Karpas-422 (cell line): ENCODE data around the gene CARMIL3. TPM values are rescaled to one million over a fixed set of nuclear protein-coding genes. Genes with fewer than 3 reads are reported as not detected.

Source experiments
- DNase-seq: peaks from one replicate; pipeline ENCODE4 v3.0.0-alpha.2; 2015
- H2AFZ ChIP-seq: fragments of 200-600 bp; sonication (generic); 2 replicates; pipeline ENCODE4 v1.6.1; 2014; ENCODE audit warnings: antibody characterized with exemption, low read length, mixed read lengths
- H3K27ac ChIP-seq: fragments of 200-600 bp; sonication (generic); 2 replicates; pipeline ENCODE4 v1.5.1; 2014; ENCODE audit warnings: mild to moderate bottlenecking, low read length, moderate library complexity
- H3K27me3 ChIP-seq: fragments of 200-600 bp; sonication (generic); 2 replicates; pipeline ENCODE4 v1.6.1; 2014; ENCODE audit warnings: low read length, mixed read lengths
- H3K36me3 ChIP-seq: fragments of 200-600 bp; sonication (generic); 2 replicates; pipeline ENCODE4 v1.6.1; 2014; ENCODE audit warnings: low read length, mixed read lengths; ENCODE audit not compliant: insufficient read depth
- H3K4me1 ChIP-seq: fragments of 200-600 bp; sonication (generic); 2 replicates; pipeline ENCODE4 v1.6.1; 2014; ENCODE audit warnings: mild to moderate bottlenecking, low read length, mixed read lengths
- H3K4me2 ChIP-seq: fragments of 200-600 bp; sonication (generic); 2 replicates; pipeline ENCODE4 v1.6.1; 2014; ENCODE audit warnings: low read length, low read depth, mild to moderate bottlenecking; ENCODE audit not compliant: poor library complexity, severe bottlenecking
- H3K4me3 ChIP-seq: fragments of 200-600 bp; sonication (generic); 2 replicates; pipeline ENCODE4 v1.5.1; 2014; ENCODE audit warnings: mild to moderate bottlenecking, antibody characterized with exemption, low read length, mixed read lengths
- H3K79me2 ChIP-seq: fragments of 200-600 bp; sonication (generic); 2 replicates; pipeline ENCODE4 v1.6.1; 2014; ENCODE audit warnings: mild to moderate bottlenecking, low read length, mixed read lengths
- H3K9ac ChIP-seq: fragments of 200-600 bp; sonication (generic); 2 replicates; pipeline ENCODE4 v1.6.0; 2014; ENCODE audit warnings: low read length
- H3K9me2 ChIP-seq: fragments of 200-600 bp; sonication (generic), shearing (Covaris generic); replicated peaks from 2 replicates; pipeline ENCODE4 v1.6.0; 2014; ENCODE audit warnings: mild to moderate bottlenecking, low read length, moderate library complexity; ENCODE audit not compliant: insufficient read depth
- H3K9me3 ChIP-seq: fragments of 300-700, 200-600 bp; sonication (generic); 2 replicates; pipeline ENCODE4 v1.6.1; 2014; ENCODE audit warnings: low read length, mixed read lengths
- H4K20me1 ChIP-seq: fragments of 200-600 bp; sonication (generic); 2 replicates; pipeline ENCODE4 v1.6.1; 2014; ENCODE audit warnings: mild to moderate bottlenecking, antibody characterized with exemption, low read length, low read depth; ENCODE audit not compliant: insufficient read depth
- total RNA-seq: library from RNA; depleted of rRNA; stranded (reverse); fragments of >200 nt; shearing (Covaris generic); gene quantifications from 2 replicates; pipeline ENCODE4 v1.2.3, GENCODE V29; 2014; ENCODE audit warnings: low replicate concordance

The CARMIL3 gene
- total RNA-seq, 1 experiment from 2014 or later, result 58.4 TPM

DNA sequence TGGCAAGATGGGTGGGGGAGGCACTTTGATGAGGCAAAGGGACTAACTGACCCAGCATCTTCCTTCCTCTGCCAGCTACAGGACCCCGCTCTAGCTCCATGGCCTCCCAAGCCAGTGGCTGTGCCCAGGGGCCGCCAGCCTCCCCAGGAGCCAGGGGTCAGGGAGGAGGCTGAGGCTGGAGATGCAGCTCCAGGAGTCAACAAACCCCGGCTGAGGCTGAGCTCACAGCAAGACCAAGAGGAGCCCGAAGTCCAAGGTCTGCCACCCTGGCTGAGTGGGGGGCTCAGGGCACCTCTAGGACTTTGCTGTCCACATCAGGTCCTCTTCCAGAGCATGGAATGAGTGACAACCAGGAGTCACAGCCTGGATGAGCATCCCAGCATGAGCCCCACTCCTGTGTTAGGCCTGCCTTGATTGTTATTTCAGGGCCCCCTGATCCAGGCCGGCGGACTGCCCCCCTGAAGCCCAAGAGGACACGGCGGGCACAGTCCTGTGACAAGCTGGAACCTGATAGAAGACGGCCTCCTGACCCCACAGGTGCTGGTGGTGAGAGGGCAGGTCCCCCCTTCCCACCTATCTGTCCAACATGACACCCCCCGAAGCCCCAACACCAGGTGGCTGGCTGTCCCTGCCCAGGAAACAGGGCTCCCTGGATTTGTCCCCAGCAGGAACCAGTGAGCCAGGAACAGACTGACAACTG lies 17.1 kb downstream of the CARMIL3 start:
- H3K4me3 ChIP-seq, result no peak overlapping the region
- H3K4me2 ChIP-seq, result no peak overlapping the region
- 0 out of 2 replicates have a peak, but pooled peaks cover 3% of the 10 kb centered on the region for H3K36me3 ChIP-seq
- no peak overlapping the region for H3K27ac ChIP-seq
- no peaks in the 10 kb centered on the region for H3K9me2 ChIP-seq
- DNase-seq, result no peak
- no peak overlapping the region for H3K9ac ChIP-seq
- no peaks in the 10 kb centered on the region for H3K27me3 ChIP-seq
- no peaks in the 10 kb centered on the region for H3K4me1 ChIP-seq
- no peak overlapping the region for H2AFZ ChIP-seq
- H4K20me1 ChIP-seq, result no peaks in the 10 kb centered on the region; the same call in 1 of the 2 replicates
- H3K9me3 ChIP-seq, result no peaks in the 10 kb centered on the region
- no peaks in the 10 kb centered on the region for H3K79me2 ChIP-seq

DNA sequence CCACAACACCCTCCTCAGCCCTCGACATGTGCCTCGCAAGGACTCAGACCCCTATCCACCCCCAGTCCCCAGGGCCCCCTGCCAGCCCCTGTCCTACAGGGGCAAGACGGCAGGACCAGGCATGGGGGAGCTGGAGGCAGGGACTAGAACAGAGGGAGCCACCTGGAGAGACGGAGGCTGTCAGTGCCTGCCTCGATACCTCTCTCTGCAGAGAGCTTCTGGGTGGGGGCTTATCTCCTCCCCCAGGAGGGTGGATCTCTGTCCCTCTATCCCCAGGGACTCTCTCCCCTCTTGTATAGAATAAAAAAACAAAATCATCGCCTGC lies 17.6 kb downstream of the CARMIL3 start:
- Histone ChIP-seq H3K79me2 (no peaks in the 10 kb centered on the region), H3K4me2 (no peak overlapping the region)

DNA sequence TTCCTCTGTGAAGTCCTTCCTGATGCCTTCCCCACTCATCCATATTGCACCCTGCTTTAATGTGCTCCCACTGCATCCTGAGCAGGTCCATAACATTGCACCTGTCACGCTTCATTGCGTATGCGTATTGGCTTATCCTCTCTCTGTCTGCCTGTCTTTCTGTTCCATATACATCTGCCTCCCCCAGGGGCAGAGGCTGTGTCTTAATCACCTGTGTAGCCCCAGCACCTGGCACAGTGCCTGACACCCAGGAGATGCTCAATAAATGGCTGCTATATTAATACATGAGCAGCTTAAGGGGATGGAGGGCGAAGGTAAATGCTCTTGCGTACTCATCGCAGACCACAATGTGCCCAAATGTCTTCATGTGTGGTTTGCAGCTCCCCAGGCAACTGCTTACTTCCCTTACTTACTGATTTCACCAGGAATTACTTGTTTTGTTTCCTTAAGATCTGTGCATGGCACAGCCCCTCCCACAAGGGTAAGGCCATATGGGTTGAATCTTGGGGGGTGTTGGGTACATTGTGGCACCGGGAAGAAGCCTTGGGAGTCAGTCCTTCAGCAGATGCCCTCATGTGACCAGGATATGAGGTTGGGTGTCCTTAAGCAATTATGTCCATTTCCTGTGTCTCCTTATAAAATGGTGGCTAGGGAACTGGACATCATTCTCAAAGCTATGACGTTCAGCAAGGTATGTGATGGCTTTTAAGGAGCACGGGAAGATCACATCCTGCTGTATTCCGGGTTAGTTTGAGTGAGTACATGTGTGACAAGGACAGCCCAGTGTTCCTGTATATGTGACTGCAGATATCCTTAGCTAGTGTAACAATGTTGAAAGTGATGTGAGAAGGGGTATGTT lies 18.7 kb downstream of the CARMIL3 start:
- H3K9ac ChIP-seq, result no peak overlapping the region
- no peaks in the 10 kb centered on the region for H4K20me1 ChIP-seq
- no peak overlapping the region for H3K27ac ChIP-seq
- no peaks in the 10 kb centered on the region for H3K9me3 ChIP-seq
- H3K9me2 ChIP-seq, result no peaks in the 10 kb centered on the region
- no peaks in the 10 kb centered on the region for H3K27me3 ChIP-seq
- H2AFZ ChIP-seq, result no peak overlapping the region
- H3K4me2 ChIP-seq, result no peak overlapping the region
- 0 out of 2 replicates have a peak, but pooled peaks cover 3% of the 10 kb centered on the region for H3K36me3 ChIP-seq
- no peak overlapping the region for H3K4me3 ChIP-seq
- peak; percentile 68 for DNase-seq
- H3K4me1 ChIP-seq, result peaks cover 7% of the 10 kb centered on the region
- no peaks in the 10 kb centered on the region for H3K79me2 ChIP-seq

More for the DNA sequence above, 17.6 kb downstream of the CARMIL3 start:
- H3K4me3 ChIP-seq, result no peak overlapping the region
- H2AFZ ChIP-seq, result no peak overlapping the region
- H3K9ac ChIP-seq, result no peak overlapping the region
- no peaks in the 10 kb centered on the region for H3K9me2 ChIP-seq
- H3K36me3 ChIP-seq, result 0 out of 2 replicates have a peak, but pooled peaks cover 3% of the 10 kb centered on the region
- no peak for DNase-seq
- no peaks in the 10 kb centered on the region; the same call in 1 of the 2 replicates for H4K20me1 ChIP-seq
- no peaks in the 10 kb centered on the region for H3K9me3 ChIP-seq
- H3K4me1 ChIP-seq, result no peaks in the 10 kb centered on the region
- no peaks in the 10 kb centered on the region for H3K27me3 ChIP-seq
- H3K27ac ChIP-seq, result no peak overlapping the region

DNA sequence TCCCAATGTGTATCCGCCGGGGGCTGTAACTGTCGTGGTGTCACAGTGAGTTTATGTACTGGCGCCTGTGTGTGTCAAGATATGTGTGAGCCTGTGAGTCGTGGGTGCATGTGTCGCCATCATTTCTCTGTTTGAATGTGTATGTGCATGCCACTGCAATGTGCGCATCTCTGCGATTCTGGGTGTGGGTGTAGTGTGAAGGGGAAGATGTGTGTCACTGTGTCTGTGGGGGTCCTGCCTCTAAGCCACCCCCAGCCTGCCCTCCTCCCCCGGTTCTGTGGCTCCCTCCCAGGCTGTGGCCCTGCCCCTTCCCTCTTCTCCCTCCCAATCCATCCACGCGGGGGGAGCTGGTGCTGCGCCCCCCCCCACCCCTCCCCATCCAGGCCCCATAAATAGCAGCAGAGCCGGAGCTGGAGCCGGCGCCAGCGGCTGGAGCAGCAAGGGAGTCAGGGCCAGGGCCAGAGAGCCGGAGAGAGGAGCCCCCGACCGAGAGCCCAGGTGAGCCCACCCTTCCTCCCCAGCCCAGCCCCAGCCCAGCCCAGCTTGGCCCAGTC lies 19.4 kb downstream of the CARMIL3 start, which contains the start of gene CPNE6:
CPNE6 (plus strand) TSS at position 419 of the 554 bp plus-strand sequence. CDS start 1,375 bp downstream, outside the sequence.
- no peak for DNase-seq
- Histone ChIP-seq H3K27ac (no peak within 1 kb of the TSS), H3K9ac (no peak within 1 kb of the TSS), H3K36me3 (0 out of 2 replicates have a peak, but pooled peaks cover 3% of the 10 kb centered on the region), H3K27me3 (no peaks in the 10 kb centered on the region), H3K4me1 (peaks cover 9% of the 10 kb centered on the region), H3K4me2 (no peak within 1 kb of the TSS), H3K79me2 (no peaks in the 10 kb centered on the region), H3K4me3 (no peak within 1 kb of the TSS), H3K9me2 (no peaks in the 10 kb centered on the region), H2AFZ (no peak within 1 kb of the TSS), H3K9me3 (no peaks in the 10 kb centered on the region), H4K20me1 (no peaks in the 10 kb centered on the region)

DNA sequence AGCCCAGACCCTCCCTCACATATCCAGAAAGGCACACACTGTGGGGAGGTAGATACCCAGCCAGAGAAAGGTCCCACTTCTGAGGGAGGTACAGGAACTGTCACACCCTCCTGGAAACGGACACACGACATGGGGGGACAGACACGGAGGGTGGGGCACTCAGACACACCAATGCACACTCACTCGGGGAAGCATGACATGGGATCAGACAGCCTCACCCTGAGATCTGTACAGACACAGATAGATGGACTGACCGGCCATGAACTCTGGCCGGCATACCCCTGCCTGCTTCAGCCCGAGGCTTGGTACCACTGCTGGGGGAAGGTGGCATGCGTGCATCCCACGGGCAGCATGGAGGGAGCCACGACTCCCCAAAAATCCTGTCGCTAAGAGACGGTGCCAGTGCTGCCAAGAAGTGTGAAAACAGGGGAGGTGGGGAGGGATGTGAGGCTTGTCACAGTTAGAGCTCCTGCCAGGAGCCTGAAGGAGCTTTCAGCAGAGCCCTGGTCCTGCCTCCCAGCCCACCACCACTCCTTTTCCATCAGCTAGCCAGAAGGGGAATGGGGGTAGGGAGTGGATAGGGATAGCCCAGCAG lies 20.1 kb downstream of the CARMIL3 start:
- no peak overlapping the region for H2AFZ ChIP-seq
- H3K4me3 ChIP-seq, result no peak overlapping the region
- H3K27me3 ChIP-seq, result no peaks in the 10 kb centered on the region

DNA sequence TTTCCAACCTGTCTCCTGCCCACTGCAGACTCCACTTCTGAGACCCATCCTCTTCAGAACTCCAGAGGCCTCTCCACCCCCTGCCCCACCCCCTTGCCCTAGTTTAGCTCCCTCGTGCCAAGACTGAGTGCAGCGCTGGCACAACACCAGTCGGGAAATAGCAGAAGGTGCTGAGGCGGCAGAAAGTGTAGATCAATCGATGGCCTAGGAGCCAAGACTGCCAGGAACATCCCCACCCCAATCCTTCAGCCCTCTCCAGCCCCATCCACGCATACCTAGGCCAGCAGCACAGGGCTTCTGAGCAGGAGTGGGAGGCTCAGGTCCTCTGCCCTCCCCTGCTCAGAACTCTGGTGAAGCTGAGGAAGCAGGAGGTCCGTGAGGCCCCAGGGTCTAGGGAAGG lies 20.6 kb downstream of the CARMIL3 start:
- no peak overlapping the region for H3K4me3 ChIP-seq
- no peaks in the 10 kb centered on the region for H4K20me1 ChIP-seq
- no peaks in the 10 kb centered on the region for H3K9me2 ChIP-seq
- no peak overlapping the region for H3K9ac ChIP-seq
- H3K27me3 ChIP-seq, result no peaks in the 10 kb centered on the region
- H3K27ac ChIP-seq, result no peak overlapping the region
- peaks cover 10% of the 10 kb centered on the region for H3K4me1 ChIP-seq
- no peak overlapping the region for H2AFZ ChIP-seq
- no peak for DNase-seq
- H3K79me2 ChIP-seq, result no peaks in the 10 kb centered on the region
- H3K9me3 ChIP-seq, result no peaks in the 10 kb centered on the region
- H3K36me3 ChIP-seq, result no peaks in the 10 kb centered on the region
- H3K4me2 ChIP-seq, result no peak overlapping the region

More for the DNA sequence above, 20.1 kb downstream of the CARMIL3 start:
- no peaks in the 10 kb centered on the region for H3K9me3 ChIP-seq
- H3K27ac ChIP-seq, result no peak overlapping the region
- no peak overlapping the region for H3K4me2 ChIP-seq
- H3K9me2 ChIP-seq, result no peaks in the 10 kb centered on the region
- no peaks in the 10 kb centered on the region for H3K79me2 ChIP-seq
- H4K20me1 ChIP-seq, result no peaks in the 10 kb centered on the region
- H3K36me3 ChIP-seq, result no peaks in the 10 kb centered on the region
- H3K9ac ChIP-seq, result no peak overlapping the region
- no peak for DNase-seq
- H3K4me1 ChIP-seq, result peaks cover 9% of the 10 kb centered on the region

DNA sequence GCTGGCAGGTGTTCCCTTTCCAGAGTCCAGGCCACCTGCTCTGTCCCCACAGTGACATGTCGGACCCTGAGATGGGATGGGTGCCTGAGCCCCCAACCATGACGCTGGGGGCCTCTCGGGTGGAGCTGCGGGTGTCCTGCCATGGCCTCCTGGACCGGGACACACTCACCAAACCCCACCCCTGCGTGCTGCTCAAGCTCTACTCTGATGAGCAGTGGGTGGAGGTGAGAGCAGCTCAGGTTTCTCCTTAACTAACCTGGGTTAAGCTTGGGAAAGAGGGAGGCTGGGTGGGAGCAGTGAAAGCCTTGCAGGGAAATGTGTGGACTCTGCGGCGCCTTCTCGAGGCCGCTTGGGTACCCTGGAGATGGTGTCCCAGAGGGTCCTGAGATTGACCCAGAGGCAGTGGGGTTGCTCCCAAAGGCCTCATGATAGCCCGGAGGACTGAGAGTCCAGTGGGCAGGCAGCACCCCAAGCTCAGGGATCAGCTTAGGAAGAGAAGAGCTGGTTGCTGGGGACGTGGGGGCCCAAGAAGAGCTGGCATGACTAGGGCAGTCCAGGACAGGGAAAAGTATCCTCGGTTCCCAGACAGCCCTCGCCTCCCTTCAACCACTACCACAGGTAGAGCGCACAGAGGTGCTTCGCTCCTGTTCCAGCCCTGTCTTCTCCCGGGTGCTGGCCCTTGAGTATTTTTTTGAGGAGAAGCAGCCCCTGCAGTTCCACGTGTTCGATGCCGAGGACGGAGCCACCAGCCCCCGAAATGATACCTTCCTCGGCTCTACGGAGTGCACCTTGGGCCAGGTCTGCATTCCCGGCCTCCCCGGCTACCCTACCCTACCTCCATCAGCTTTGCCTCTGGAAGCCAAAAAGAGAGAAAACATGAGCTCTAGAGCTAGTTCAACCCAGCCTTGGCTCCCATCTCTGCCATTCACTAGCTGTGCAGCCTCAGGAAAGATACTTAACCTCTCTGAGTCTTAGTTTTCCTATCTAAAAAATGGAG lies 21.4 kb downstream of the CARMIL3 start:
- Histone ChIP-seq H3K36me3 (no peaks in the 10 kb centered on the region), H3K27me3 (no peaks in the 10 kb centered on the region), H3K4me2 (no peak overlapping the region), H2AFZ (no peak overlapping the region), H3K27ac (no peak overlapping the region), H3K9me3 (no peaks in the 10 kb centered on the region), H3K4me1 (peaks cover 17% of the 10 kb centered on the region), H3K9ac (no peak overlapping the region), H3K9me2 (no peaks in the 10 kb centered on the region), H3K4me3 (no peak overlapping the region), H4K20me1 (no peaks in the 10 kb centered on the region), H3K79me2 (no peaks in the 10 kb centered on the region)
- no peak for DNase-seq
